GM13977 (cell line): ENCODE measurements around the gene CNTD1.

ENCODE experiments used
- DNase-seq: peaks from one replicate; pipeline ENCODE4 v3.0.0; 2012; ENCODE audit warnings: low spot score
- in situ Hi-C: fragments of 300-500 bp; cut with MboI; formaldehyde crosslinking; loops from one replicate; pipeline ENCODE4 v1.12.0; 2022; ENCODE audit warnings: low sequenced_read_pairs, low pct_unique_long_range_greater_than_20kb, mixed read lengths, inconsistent platforms; ENCODE audit not compliant: unreplicated experiment
- TF ChIP-seq, protein P1 (sequence below): IDR thresholded peaks from 2 replicates; pipeline ENCODE4 v1.5.1; 2012; ENCODE audit warnings: mild to moderate bottlenecking, control low read depth; ENCODE audit not compliant: insufficient read depth; ENCODE audit errors: extremely low read depth, missing control alignments

The CNTD1 gene

DNA sequence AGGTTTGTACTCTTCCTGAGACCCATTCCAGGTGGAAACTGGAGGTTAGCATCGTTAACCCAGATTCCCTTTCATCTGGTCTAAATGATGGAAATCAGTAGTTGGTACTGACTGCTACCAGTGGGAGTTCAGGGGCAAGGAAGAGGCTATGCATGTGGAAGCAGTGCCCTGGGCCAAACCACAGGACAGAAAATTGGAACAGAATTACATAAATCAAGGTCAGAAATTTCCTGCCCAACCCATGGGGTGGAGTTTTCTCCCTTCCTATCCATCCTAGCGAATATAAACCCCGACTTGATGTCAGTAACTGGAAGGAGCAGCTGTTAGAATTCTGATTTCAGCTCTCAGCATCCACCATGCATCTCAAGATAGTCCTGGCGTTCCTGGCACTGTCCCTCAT, 45.6 kb downstream of the CNTD1 start, which contains the start of gene AOC2:
AOC2 (plus strand) TSS at position 310 of the 400 bp plus-strand sequence; CDS start at position 357, 47 bp downstream.
- no peak for DNase-seq
- TF ChIP-seq, protein P1, sequence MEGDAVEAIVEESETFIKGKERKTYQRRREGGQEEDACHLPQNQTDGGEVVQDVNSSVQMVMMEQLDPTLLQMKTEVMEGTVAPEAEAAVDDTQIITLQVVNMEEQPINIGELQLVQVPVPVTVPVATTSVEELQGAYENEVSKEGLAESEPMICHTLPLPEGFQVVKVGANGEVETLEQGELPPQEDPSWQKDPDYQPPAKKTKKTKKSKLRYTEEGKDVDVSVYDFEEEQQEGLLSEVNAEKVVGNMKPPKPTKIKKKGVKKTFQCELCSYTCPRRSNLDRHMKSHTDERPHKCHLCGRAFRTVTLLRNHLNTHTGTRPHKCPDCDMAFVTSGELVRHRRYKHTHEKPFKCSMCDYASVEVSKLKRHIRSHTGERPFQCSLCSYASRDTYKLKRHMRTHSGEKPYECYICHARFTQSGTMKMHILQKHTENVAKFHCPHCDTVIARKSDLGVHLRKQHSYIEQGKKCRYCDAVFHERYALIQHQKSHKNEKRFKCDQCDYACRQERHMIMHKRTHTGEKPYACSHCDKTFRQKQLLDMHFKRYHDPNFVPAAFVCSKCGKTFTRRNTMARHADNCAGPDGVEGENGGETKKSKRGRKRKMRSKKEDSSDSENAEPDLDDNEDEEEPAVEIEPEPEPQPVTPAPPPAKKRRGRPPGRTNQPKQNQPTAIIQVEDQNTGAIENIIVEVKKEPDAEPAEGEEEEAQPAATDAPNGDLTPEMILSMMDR: no peak
- in situ Hi-C loops: no loop called here

DNA sequence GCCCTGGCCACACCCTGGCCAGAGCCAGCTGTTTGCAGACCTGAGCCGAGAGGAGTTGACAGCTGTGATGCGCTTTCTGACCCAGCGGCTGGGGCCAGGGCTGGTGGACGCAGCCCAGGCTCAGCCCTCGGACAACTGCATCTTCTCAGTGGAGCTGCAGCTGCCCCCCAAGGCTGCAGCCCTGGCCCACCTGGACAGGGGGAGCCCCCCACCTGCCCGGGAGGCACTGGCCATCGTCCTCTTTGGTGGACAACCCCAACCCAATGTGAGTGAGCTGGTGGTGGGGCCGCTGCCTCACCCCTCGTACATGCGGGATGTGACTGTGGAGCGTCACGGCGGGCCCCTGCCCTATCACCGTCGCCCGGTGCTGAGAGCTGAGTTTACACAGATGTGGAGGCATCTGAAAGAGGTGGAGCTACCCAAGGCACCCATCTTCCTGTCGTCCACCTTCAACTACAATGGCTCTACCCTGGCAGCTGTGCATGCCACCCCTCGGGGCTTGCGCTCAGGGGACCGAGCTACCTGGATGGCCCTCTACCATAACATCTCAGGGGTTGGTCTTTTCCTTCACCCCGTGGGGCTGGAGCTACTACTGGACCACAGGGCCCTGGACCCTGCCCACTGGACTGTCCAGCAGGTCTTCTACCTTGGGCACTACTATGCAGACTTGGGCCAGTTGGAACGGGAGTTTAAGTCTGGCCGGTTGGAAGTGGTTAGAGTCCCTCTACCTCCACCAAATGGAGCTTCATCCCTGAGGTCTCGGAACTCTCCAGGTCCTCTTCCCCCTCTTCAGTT, 46.3 kb downstream of the CNTD1 start:
- in situ Hi-C loops: no loop called here

DNA sequence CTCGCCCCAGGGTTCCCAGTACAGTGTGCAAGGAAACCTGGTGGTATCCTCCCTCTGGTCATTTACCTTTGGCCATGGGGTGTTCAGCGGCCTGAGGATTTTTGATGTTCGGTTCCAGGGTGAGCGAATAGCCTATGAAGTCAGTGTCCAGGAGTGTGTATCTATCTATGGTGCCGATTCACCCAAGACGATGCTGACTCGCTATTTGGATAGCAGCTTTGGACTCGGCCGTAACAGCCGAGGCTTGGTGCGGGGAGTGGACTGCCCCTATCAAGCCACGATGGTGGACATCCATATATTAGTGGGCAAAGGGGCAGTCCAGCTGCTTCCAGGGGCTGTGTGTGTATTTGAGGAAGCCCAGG, 46.9 kb downstream of the CNTD1 start:
- TF ChIP-seq, protein P1: no peak
- in situ Hi-C loops: no loop called here

More for the DNA sequence above, 46.3 kb downstream of the CNTD1 start:
- TF ChIP-seq, protein P1: no peak
- no peak for DNase-seq

DNA sequence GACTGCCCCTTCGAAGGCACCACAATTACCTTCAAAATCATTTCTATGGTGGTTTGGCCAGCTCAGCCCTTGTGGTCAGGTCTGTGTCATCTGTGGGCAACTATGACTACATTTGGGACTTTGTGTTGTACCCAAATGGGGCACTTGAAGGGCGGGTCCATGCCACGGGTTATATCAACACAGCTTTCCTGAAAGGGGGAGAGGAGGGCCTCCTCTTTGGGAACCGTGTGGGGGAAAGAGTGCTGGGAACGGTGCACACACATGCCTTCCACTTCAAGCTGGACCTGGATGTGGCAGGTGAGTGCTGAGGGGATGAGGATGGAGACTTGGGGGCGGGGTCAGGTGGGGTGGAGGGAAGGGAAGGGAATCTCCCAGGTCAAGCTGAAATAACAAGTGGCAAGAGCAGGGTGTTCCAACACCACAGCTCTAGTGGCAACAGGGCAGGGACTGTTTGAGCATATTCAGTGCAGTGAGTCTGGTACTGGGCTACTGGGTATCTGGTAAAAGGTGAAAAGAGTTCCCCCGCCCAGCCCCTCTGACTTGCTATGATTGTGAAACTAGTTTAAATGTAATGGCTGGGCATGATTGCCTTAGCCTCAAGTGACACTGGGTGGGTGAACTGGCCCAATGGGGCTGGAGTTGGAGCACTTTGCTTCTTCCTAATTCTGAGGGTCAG, 47.4 kb downstream of the CNTD1 start:
- TF ChIP-seq, protein P1: no peak
- DNase-seq: peak; percentile 37
- in situ Hi-C loops: no loop called here

More for the DNA sequence above, 46.9 kb downstream of the CNTD1 start:
- no peak for DNase-seq

DNA sequence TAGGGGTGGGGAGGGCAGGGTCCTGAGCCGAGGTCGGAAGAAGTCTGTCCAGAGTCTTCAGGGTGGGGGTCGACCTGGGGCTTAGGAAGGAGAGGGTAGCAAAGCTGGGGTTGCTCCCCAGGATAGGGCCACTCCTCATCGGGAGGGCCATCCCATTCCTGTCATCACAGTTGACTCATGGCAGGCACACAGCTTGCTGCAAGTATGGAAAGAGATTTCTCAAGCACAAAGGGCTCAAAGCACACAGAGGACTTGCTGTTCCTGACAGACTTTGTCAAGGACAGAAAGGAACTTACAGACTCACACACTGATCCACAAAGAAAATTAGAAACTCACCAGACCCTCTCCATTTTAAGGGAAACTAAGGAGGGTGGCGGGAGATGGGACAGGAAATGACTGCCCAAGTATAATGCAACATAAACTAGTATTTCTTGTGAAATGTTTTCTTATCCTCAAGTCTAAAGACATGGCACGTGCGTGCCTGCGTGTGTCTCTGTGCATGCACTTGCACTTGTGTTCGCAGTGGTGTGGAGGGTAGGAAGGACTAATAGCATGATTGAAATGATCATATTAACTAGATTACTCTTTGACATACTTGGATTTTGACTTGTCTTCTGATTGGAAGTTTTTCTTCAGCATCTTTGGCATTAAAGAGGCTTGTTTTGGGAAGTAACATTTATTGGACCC, 48.1 kb downstream of the CNTD1 start:
- DNase-seq: no peak
- TF ChIP-seq, protein P1: no peak
- in situ Hi-C loops: no loop called here

DNA sequence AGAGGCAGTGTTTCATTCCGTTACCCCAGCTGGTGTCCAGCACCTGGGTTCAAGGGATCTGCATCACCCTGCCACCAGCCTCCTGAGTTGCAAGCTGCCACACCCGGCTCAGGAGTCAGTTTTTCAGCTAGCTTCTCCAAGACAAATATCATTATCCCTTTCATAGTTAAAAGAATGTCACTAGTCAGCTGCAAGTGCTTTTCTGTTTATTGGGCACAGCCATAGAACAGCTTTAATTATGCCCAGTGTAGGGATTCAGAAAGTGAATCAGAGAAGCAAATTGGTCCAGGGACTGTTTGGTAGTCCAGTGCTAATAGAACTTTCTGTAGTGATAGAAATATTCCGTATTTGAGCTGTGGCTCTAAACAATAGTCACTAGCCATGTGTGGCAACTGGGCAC, 49.4 kb downstream of the CNTD1 start:
- DNase-seq: no peak
- in situ Hi-C loops: no loop called here
- TF ChIP-seq, protein P1: no peak
